Measurements from ENCODE around the gene CGB8.
"Not testable (repeated sequence)": the region's sequence is repeated elsewhere in the genome, so short reads cannot be mapped to it uniquely, and the experiment has no call there.

The CGB8 gene

DNA sequence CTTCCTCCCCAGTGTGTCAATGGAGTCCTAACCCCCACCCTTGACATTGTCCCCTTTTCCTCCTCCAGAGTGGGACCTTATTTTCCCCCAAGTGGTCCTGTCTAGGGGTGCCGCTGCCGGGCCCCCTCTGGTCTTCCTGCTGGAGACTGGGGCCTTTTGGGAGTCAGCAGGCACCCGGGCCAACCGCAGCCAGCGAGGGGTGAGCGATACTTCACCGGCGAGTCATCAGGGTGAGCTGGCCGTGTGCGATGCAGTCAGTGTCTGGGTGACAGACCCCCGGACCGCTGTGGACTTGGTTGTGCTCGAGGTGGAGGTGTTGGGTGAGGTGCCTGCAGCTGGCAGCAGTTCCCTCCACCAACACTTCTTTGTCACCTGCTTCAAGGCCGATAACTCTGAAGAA is 19.2 kb downstream of the CGB8 start:
- DNase-seq = not testable (repeated sequence)

DNA sequence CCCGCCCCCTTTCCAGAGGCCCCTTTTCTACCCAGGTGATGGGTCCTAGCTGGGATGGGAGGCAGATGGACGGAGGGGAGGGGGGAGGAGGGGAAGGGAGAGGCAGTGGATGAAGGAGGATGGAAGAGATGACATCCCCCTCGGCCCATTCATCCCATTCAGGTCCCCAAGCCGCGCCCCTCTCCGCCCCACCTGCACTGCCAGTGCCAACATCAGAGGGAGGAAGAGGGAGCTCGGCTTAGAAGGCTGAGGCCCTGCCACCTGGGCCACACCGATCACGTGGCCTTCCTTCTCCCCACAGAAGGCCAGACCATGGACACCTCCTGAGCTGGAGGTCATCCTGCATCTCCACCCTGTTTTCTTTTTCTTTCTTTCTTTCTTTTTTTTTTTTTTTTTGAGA is 20.2 kb downstream of the CGB8 start:
- DNase-seq = not testable (repeated sequence)

DNA sequence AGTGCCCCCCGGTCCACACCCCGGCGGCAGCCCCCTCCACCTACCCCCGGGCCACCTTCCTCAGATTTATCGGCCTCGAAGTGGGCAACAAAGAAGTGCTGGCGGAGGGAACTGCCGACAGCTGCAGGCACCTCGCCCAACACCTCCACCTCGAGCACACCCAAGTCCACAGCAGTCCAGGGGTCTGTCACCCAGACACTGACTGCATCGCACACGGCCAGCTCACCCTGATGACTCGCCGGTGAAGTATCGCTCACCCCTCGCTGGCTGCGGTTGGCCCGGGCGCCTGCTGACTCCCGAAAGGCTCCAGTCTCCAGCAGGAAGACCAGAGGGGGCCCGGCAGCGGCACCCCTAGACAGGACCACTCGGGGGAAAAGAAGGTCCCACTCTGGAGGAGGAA is 23.3 kb downstream of the CGB8 start:
- DNase-seq = not testable (repeated sequence)

DNA sequence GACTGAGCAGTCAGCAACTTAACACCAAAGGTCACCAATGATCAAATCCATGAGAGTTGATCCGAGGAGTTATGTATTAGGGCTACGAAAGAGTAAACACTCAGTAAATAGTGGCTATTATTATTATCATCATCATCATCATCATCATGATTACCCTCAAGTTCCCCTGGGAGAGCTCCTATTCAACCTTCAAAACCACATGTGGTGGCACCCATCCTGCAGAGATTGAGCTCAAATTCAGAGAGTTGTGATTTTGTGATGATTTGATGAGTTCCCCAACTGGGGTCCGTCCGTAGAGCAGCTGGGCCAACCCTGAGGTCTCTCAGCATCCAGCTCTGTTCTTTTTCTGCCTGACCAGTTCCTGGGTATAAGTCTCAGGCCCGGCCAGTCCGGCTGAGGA is 23.8 kb downstream of the CGB8 start:
- DNase-seq = not testable (repeated sequence)

DNA sequence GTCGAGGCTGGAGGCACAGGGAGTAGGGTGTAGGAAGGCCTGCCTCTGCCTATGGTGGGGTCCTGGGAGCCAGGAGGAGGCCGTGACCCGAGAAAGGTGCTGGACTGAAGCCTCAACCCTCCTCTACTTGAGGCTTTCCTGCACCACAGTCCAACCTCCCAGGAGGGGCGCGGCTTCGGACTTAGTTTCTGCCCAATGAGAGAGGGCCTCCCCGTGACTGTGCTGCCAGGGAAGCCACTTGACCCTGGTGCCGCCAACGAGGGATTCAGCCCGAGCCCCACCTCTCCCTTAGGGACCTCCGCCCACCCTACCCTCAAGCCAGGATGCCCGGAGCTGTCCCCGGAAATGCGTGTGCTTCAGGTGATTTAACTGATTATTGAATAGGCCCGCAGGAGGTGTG is 24.7 kb downstream of the CGB8 start, which contains the start of gene CGB3:
TSS of gene CGB3 (minus strand) at position 101 of the 400 bp plus-strand sequence. CDS start 362 bp downstream, outside the sequence.
- not testable (repeated sequence) for DNase-seq

DNA sequence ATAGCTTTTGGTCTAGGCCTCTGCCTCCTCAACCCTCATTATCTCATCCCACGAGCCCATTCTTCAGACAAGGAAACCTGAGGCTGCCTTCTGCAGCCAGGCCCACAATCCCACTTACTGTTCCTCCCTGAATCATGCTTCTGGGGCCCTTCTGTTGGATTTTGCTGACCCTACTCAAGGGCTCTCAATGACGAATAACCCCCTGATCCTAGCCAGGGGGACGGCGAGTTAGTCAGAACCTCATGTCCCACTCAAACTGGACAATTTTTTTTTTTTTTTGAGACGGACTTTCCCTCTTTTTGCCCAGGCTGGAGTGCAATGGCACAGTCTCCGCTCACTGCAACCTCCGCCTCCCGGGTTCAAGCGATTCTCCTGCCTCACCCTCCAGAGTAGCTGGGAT is 26.8 kb downstream of the CGB8 start:
- no peak for DNase-seq

DNA sequence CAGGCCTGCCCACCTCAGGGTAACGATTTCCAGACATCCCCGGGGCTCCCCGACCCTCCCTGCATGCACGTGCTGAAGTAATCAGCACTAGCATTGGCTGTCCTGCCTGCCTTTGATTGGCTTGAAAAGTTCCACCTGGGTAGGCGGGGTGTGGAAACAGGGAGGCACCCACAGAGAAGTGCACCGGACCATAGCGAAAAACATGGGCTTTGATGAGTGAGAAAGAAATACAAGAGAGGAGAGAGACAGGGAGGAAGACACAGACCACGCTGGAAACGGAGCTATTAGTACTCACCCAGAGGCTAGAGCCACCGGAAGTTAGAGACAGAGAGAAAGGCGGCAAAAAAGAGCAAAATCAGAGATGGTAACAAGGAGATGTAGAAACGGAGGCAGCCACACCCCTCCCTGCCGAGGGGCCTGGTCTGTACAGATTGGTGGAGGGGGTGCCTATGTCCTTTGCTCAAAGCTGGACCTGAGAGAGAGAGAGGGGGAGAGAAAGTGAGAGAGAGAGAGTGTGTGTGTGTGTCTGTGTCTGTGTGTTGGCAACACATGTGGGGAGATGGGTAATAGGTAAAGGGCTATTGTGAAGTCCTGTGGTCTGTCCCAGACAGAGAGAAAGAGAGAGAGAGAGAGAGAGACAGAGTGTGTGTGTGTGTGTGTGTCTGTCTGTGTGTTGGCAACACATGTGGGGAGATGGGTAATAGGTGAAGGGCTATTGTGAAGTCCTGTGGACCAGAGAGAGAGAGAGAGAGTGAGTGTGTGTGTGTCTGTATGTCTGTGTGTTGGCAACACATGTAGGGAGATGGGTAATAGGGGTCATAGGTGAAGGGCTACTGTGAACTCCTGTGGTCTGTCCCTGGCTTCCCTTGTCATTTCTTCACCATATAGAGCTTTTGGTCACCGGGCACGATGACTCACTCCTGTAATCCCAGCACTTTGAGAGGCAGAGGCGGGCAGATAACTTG is 27.7 kb downstream of the CGB8 start:
- no peak for DNase-seq

DNA sequence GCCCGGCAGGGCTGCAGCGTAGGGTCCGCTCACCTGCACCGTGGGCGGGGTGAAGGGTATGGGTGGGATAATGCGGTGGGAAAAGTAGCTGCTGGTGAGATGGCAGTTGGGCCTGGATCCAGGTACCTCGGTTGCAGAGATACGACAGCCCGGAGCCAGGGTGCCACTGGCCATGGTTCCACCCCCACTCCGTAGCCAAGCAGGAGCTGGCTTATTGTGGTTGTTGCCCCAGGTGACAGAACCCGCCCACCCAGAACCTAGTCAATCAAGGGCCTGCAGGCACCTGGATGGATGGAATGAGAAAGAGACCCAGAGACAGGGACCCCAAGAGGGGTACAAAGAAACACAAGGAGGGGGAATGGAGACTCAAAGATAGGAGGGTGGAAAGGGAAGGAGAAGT is 28.6 kb downstream of the CGB8 start:
- DNase-seq = no peak

DNA sequence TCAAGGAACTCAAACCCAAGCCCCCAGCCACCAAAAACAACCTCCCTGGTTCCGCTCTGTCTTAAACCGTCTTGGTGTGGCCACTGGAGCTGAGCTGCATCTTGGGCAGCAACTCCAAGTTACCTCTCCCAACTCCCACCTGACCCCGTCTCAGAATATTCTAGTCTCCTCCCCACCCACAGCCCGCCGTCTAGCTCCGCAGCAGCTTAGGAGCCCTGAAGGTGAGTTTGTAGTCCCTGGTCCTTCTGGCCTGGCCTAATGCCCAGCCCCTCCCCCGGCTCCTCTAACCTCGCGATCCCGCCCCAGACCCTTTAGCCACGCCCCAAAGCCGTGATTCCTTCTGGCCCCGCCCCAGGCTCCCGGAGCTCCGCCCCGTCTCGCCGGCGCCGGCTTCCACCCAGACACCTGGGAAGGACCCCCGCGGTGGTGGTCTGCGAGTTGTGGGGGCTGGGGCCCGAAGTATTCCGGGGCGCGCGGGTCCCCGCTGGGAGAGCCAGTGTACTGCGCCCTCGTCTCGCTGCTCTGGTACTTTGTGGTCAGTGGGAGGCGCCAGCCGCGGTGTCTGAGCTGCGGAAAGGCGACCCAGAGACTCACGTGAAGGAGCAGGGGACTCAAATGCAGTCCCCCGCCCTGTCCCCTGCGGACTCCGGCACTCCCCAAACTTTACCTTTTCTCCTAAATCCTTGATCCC is 29.5 kb downstream of the CGB8 start:
- peak; percentile 75 for DNase-seq

DNA sequence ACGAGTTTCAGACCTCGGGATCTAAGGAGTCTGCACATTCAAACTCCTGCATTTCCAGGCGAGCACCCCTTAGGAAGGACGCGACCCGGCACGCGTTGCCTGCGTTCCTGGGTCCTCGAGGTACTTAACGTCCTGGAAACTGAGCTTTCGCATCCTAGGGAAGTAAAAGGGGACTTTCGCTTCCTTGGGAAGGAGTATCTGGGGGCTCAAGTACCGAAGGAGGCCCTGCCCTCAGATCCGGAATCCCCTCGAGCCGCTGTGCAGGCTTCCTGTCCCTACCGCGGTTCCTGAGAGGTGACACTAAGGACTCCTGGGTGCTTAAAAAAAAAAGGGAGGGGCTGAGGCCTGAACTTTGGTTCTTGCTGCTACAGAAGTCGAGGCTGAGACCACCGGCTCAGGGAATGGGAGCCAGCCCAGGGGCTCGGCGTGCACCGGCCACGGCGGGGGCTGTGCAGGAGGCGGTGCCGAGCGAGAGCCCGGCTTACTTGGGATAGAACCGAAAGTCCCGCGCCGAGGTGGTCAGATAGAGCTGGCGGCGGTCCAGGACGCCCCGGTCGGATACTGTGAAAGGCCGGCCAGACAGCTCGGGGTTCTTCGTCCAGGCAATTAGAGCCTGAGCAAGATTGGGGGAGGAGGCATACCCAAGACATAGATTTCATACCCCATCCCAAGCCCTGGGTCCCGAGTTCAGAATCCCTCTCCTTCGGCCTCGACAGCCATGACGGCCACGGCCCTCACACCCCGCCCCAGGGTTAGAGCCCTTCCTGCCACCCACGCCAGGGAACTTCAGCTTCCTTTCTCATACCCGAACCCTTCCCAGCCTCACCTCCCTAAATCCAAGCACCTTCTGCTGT is 30.3 kb downstream of the CGB8 start:
- DNase-seq = not testable (repeated sequence)

DNA sequence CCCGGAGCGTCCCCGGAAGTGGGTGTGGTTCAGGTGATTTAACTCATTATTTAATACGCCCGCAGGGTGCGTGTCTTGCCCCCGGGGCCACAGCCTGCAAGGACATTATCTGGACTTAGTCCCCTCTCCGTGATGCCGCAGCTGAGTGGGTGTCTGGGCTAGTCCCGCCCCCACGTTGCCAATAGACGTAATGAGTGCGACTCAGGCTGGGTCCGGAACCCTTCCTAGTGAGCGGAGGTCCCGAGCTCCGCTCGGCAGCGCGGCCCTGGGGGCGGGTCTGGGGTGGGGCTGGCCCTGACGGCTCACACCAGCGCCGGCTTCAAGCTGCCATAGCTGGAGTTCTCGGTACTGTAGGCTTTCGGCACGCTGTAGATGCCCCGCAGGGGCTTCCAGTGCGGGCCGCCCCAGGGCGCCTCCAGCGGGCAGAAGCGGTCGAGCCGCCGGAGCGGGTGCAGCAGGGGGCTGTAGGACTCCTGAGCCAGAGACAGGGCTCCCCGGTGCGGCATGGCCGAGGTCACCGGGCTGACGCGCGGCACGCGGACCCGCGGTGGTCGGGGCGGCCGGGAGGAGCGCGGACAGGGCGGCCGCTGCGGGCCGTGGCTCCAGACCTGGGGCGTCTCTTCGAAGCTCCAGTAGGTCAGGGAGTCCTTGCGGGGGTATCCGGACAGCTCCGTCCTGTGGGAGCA is 31.1 kb downstream of the CGB8 start:
- peak; percentile 54 for DNase-seq

DNA sequence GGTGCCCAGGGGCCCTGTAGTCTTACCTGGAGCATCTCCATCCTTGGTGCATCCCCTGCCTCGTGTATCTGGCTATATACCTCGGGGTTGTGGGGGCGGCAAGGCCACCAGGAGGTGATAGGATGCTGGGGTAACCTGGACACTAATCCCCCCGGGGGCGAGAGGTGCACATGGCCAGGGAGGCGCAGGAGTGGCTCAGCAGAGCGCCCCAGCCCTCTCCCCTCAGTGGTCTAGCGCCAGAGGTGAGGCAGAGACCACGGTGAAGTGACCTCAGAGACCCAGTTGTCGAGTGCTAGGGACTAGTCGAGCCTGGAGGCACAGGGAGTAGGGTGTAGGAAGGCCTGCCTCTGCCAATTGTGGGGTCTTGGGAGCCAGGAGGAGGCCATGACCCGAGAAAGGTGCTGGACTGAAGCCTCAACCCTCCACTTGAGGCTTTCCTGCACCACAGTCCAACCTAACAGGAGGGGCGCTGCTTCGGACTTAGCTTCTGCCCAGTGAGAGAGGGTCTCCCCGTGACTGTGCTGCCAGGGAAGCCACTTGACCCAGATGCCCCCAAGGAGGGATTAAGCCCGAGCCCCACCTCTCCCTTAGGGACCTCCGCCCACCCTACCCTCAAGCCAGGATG is 31.8 kb downstream of the CGB8 start, which contains the start of gene LHB:
TSS of gene LHB (minus strand) at position 51 of the 625 bp plus-strand sequence. CDS start at position 41, 10 bp downstream.
- DNase-seq = no peak

DNA sequence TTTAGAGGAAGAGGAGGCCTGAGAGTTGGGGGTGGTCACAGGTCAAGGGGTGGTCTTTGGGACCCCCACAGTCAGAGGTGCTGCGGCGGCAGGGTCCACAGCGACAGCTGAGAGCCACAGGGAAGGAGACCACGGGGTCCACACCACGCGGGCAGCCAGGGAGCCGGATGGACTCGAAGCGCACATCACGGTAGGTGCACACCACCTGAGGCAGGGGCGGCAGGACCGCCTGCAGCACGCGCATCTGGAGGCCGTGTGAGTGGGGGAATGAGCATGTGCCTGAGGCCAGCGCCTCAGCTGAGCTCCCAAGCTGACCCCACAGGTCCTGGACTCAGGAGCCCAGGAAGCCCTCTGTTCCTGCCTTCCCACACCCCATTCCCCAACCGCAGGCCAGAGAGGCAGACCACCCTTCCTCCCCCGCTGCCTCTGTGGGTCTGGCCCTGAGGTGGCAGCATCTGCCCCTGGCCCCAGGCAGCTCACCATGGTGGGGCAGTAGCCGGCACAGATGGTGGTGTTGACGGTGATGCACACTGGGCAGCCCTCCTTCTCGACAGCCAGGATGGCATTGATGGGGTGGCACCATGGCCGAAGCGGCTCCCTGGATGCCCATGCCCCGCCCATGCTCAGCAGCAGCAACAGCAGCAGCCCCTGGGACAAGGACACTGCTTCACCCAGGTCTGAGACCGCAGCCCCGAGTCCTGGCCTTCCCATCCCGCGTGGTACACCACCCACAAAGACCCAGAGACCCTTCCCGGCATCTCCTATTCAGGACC is 32.7 kb downstream of the CGB8 start:
- DNase-seq = no peak

DNA sequence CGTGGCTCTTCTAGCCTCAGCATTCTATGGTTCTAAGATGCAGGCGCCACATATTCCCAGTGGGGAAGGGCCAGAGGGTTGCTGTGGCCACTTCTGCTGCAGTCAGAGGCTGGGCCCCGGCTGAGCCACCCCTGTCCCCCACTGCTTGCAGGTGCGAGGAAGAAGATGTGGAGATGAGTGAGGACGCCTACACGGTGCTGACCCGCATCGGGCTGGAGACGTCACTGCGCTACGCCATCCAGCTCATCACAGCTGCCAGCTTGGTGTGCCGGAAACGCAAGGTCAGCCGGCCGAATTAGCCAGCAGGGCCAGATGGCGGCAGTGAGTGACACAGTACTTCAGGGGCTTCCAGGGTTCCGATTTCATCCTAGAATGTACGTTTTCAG is 34.0 kb downstream of the CGB8 start:
- no peak for DNase-seq

DNA sequence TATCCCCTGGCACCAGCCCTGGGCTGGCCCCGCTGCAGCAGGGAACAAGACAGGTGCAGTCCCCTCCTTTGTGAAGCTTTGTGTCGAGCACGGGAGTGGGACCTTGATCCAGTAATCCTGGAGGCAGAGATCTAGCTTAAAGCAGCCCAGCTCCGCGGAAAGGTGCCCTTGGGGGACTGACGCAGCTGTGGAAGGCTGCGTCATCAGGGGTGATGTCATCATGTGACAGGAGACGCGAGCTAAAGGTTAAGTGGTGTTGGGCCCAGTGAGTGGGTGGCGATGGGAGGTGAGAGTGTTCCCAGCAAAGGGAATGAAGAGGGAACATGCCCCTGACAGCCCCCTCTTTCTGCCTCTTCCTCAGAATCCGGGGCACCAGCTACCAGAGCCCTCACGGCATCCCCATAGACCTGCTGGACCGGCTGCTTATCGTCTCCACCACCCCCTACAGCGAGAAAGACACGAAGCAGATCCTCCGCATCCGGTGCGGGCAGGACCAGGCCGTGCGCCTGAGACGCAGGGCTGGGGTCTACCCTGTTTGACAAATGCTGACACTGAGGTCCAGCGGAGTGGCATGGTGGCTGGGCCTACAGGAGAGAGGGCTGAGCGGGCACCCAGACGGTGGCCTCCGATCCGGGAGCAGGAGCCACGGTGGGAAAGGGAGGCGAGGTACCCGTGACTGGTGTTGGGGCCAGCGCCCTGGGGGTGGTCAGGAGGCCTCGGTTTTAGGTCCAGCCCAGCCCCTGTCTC is 34.6 kb downstream of the CGB8 start:
- no peak for DNase-seq

DNA sequence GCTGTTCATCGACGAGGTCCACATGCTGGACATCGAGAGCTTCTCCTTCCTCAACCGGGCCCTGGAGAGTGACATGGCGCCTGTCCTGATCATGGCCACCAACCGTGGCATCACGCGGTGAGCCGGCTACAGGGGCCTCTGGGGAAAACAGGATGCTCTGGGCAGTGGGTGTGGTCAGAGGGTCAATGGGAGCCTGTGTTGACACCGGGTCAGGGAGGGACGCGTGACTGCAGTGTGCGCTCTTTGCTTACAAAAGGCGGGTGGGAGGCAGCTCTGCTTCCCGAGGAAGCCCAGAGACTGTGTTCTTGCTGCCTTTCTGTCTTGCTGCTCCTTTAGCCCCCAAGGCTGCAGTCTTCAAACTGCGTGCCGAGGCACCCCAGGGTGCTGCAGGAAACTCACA is 37.7 kb downstream of the CGB8 start:
- no peak for DNase-seq

DNA sequence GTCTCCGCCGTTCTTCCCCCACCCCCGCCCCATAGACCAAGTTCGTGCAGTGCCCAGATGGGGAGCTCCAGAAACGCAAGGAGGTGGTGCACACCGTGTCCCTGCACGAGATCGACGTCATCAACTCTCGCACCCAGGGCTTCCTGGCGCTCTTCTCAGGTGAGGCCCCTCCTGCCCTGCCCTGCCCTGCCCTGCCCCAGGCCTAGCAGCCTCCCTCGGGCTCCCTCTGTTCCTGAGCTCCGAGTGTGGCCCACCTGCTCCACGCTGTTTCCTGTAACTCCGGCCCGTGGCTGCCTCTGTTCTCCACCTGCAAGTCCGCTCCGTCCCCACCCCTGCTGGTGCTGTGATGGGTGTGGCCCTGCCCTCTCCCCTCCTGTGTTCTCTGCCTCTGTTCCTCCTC is 38.5 kb downstream of the CGB8 start:
- no peak for DNase-seq

DNA sequence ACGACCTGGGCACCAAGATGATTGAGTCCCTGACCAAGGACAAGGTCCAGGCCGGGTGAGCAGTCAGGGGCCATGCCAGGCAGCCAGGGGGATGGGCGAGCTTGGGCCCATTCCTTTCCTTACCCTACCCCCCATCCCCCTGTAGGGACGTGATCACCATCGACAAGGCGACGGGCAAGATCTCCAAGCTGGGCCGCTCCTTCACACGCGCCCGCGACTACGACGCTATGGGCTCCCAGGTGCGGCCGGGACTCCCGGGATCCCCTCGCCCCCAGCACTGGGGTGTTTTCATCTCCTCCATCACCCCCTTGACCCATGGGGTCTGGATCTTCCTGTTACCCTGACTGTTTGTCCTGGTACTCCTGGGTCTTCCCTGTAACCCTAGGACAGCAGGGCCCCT is 39.1 kb downstream of the CGB8 start:
- no peak for DNase-seq

DNA sequence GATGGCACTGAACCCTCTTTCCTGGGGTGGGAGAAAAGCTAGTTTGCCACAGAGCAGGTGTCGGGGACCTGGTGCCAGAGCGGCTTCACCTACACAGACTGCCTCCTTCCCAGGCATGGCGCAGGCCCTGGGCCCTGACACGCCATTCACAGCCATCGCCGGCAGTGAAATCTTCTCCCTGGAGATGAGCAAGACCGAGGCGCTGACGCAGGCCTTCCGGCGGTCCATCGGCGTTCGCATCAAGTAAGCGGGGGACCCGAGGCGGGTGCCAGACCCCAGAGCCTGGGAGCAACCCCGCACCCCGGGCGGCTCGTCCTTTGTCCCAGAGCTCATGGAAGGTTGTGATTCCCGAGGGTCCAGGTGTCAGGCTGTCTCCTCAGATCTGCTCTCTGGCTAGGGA is 42.0 kb downstream of the CGB8 start:
- DNase-seq = no peak

DNA sequence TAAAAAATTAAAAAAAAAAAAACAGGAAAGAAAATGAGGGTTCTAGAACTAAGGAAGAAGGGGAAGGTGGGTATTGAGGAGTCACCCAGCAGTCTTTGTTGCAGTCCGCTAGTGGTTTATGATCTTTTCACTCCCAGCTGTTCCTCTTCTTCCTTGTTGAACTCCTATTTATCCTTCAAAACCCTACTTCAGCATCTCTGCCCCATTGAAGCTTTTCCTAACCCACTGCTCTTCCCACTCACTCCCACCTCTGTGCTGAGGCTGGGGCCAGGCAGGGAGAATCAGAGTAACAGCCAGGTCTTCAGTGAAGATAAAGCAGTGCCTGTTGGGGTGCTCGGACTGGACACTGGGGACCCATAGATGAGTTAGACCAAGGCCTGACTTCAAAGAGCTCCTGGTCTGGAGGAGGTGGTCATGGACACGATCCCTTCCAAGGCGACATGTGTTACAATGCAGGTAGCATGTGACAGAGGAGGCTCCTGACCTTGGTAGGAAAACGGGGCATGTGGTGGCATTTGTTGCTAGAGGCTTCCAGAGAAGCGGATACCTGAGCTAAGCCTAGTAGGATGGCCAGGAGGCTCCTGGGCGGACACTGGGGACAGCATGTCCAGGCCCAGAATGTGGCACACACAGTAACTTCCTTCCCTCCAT is 43.8 kb downstream of the CGB8 start:
- no peak for DNase-seq

All from RPMI8226 (cell line).